ENCODE measurements around the gene RC3H2. TPM values are rescaled to one million over a fixed set of nuclear protein-coding genes. Genes with fewer than 3 reads are reported as not detected.
A peak's percentile ranks its signal among the peaks of the same experiment; 100 is the strongest.

The RC3H2 gene
- total and polyA plus RNA-seq, 10 of the 15 experiments (the other 5 are each of a cell fraction or from before 2014, with no cell fraction given): 7.2 to 25.5 (median 16.1) TPM

- Histone ChIP-seq H2AFZ (ENCODE audit: control insufficient read depth, low read depth, low read length) (no peak overlapping the region), H3K4me1 (ENCODE audit: control insufficient read depth, insufficient read depth, low read length) (peaks cover 15% of the 10 kb centered on the region; the same call in 1 of the 2 replicates), H3K9me3 (replicated peaks; ENCODE audit: control insufficient read depth, insufficient read depth, low read length) (peaks cover 1% of the 10 kb centered on the region; the same call in 1 of the 3 replicates), H3K9ac (ENCODE audit: control insufficient read depth, insufficient read depth, low read length) (no peak overlapping the region), H3K27ac (ENCODE audit: control insufficient read depth, insufficient read depth) (no peak overlapping the region), H3K4me2 (ENCODE audit: control insufficient read depth, insufficient read depth) (peak overlapping the region; percentile 12; the same call in 1 of the 2 replicates), H3K4me3 (peak overlapping the region; percentile 39; the same call in 1 of the 2 replicates), H3K36me3 (ENCODE audit: control insufficient read depth in 2 of 2, insufficient read depth in 2 of 2, low read length in 1 of 2) (no peaks in the 10 kb centered on the region), H3K27me3 (replicated peaks in 1 of 2; ENCODE audit: control insufficient read depth in 2 of 2, insufficient read depth in 2 of 2, low read length in 1 of 2) (no peaks in the 10 kb centered on the region), H3K79me2 (ENCODE audit: control insufficient read depth, insufficient read depth, low read length) (peaks cover 75% of the 10 kb centered on the region), H4K20me1 (ENCODE audit: control insufficient read depth, insufficient read depth) (no peaks in the 10 kb centered on the region)
- ATAC-seq (peak; percentile 64), DNase-seq (ENCODE audit: low read depth, low spot score) (no peak), FAIRE-seq (no peak)
- POLR2A ChIA-PET: interaction anchor here (1.9 to 2.6 kb wide), 4 partner anchors 15 to 44 kb away, joined by 7 to 10 read pairs (median 8); partner anchors contain the start of genes RC3H2, ZBTB26 and ZBTB6
- CTCF ChIA-PET: interaction anchor here (1.1 to 1.5 kb wide), 5 partner anchors 11 to 44 kb away, joined by 3 to 9 read pairs (median 5); partner anchors contain the start of genes RC3H2, ZBTB26 and ZBTB6
- WGBS (ENCODE audit: insufficient coverage, insufficient replicate concordance, low lambda C conversion rate, missing lambda C conversion rate): 63% methylated on average over 3 of the region's 3 CpGs
- TSS peak; percentile 17 for BruUV-seq (replicated peaks)
- SMC1A ChIA-PET (ENCODE audit: uncharacterized antibody, unreplicated experiment): interaction anchor here (1.0 to 2.2 kb wide), 6 partner anchors 8 to 46 kb away, joined by 4 to 11 read pairs (median 8); partner anchors contain the start of gene ZBTB6
- intact Hi-C loops (cut with micrococcal nuclease; ENCODE audit: unreplicated experiment): no loop called here
- RAD21 ChIA-PET (ENCODE audit: unreplicated experiment): interaction anchor here (1.0 to 1.3 kb wide), 3 partner anchors 35 to 1268 kb away, joined by 3 read pairs; partner anchors contain the start of gene ZBTB6
- in situ Hi-C loops (cut with MboI): no loop called here
- TF ChIP-seq IKZF1 (conservative IDR thresholded peaks at IDR 0.05) (no peak), JUNB (IDR thresholded peaks at IDR 0.05) (peak; percentile 69), IKZF2 (IDR thresholded peaks at IDR 0.05) (peak in 1 of 2 experiments; percentile 25; a peak in 1 of 4 replicates), CREB1 (IDR thresholded peaks at IDR 0.05; ENCODE audit: low read depth) (no peak), MTA2 (IDR thresholded peaks at IDR 0.05; ENCODE audit: low read depth) (peak; percentile 31; the same call in 1 of the 2 replicates), NR2C2 (IDR thresholded peaks at IDR 0.05; ENCODE audit: borderline replicate concordance, control insufficient read depth, insufficient read length, low read depth) (no peak), SKIL (IDR thresholded peaks at IDR 0.05; ENCODE audit: low read depth, poor library complexity, severe bottlenecking) (no peak), TBL1XR1 (IDR thresholded peaks at IDR 0.05; ENCODE audit: low read depth, low read length) (no peak), HSF1 (IDR thresholded peaks at IDR 0.05; ENCODE audit: low read depth, low read length) (no peak), ZNF592 (IDR thresholded peaks at IDR 0.05) (no peak), BCL11A (IDR thresholded peaks at IDR 0.05; ENCODE audit: low read depth, low read length) (no peak), ATF7 (IDR thresholded peaks at IDR 0.05; ENCODE audit: low read depth) (no peak), MEF2A (IDR thresholded peaks at IDR 0.05; ENCODE audit: insufficient read depth, low read depth, low read length) (no peak), KAT2A (conservative IDR thresholded peaks at IDR 0.05; ENCODE audit: control insufficient read depth, low read depth, low read length) (no peak), CHD4 (IDR thresholded peaks at IDR 0.05) (no peak), FOS (IDR thresholded peaks at IDR 0.05; ENCODE audit: borderline replicate concordance, extremely low read depth, insufficient read length) (no peak), ESRRA (IDR thresholded peaks at IDR 0.05; ENCODE audit: low read length) (no peak)
These were observed 43.2 kb upstream of the RC3H2 start for GRCh38 chr9:122948313-122948712.
